Measurements from ENCODE around the gene IMPACT.

IMPACT gene

GRCh38 chr18:24456549-24456948, 30.1 kb downstream of the IMPACT start:
- H3K4me3 ChIP-seq (ENCODE audit: low read length) = no peak overlapping the region
- H3K79me2 ChIP-seq (ENCODE audit: control insufficient read depth, low read length) = no peaks in the 10 kb centered on the region
- H3F3A ChIP-seq (ENCODE audit: control insufficient read depth, insufficient read depth) = no peaks in the 10 kb centered on the region
- no peaks in the 10 kb centered on the region for H3K4me1 ChIP-seq (ENCODE audit: control insufficient read depth, low read length)
- H3K4me2 ChIP-seq (ENCODE audit: low read length) = no peak overlapping the region
- no peaks in the 10 kb centered on the region for H3K9me2 ChIP-seq (replicated peaks; ENCODE audit: control insufficient read depth, low read length)
- no peaks in the 10 kb centered on the region for H3K9me3 ChIP-seq (ENCODE audit: control insufficient read depth, insufficient read depth, low read length)
- no peak for TF ChIP-seq EZH2phosphoT487 (IDR thresholded peaks at IDR 0.05; ENCODE audit: borderline replicate concordance, low read length)
- TF ChIP-seq CTCF (IDR thresholded peaks at IDR 0.05; ENCODE audit: low read depth, low read length, poor library complexity, severe bottlenecking) = no peak
- H4K20me1 ChIP-seq (ENCODE audit: control insufficient read depth, insufficient read depth, low read depth, low read length) = no peaks in the 10 kb centered on the region
- H3K27ac ChIP-seq (ENCODE audit: low read depth, low read length) = no peak overlapping the region
- no peaks in the 10 kb centered on the region for H3K36me3 ChIP-seq (ENCODE audit: control insufficient read depth, low read length)
- H3K27me3 ChIP-seq (ENCODE audit: control insufficient read depth, low read length) = no peaks in the 10 kb centered on the region

GRCh38 chr18:24459772-24460171, 33.3 kb downstream of the IMPACT start:
- H3K36me3 ChIP-seq (ENCODE audit: control insufficient read depth, low read length) = no peaks in the 10 kb centered on the region
- H3K9me3 ChIP-seq (ENCODE audit: control insufficient read depth, insufficient read depth, low read length) = no peaks in the 10 kb centered on the region
- H3K4me1 ChIP-seq (ENCODE audit: control insufficient read depth, low read length) = no peaks in the 10 kb centered on the region
- H3K79me2 ChIP-seq (ENCODE audit: control insufficient read depth, low read length) = no peaks in the 10 kb centered on the region
- H3K4me3 ChIP-seq (ENCODE audit: low read length) = no peak overlapping the region
- TF ChIP-seq EZH2phosphoT487 (IDR thresholded peaks at IDR 0.05; ENCODE audit: borderline replicate concordance, low read length) (no peak), CTCF (IDR thresholded peaks at IDR 0.05; ENCODE audit: low read depth, low read length, poor library complexity, severe bottlenecking) (no peak)
- no peaks in the 10 kb centered on the region for H3K27me3 ChIP-seq (ENCODE audit: control insufficient read depth, low read length)
- no peaks in the 10 kb centered on the region for H3F3A ChIP-seq (ENCODE audit: control insufficient read depth, insufficient read depth)
- no peaks in the 10 kb centered on the region for H4K20me1 ChIP-seq (ENCODE audit: control insufficient read depth, insufficient read depth, low read depth, low read length)
- no peak overlapping the region for H3K4me2 ChIP-seq (ENCODE audit: low read length)
- no peak overlapping the region for H3K27ac ChIP-seq (ENCODE audit: low read depth, low read length)
- H3K9me2 ChIP-seq (replicated peaks; ENCODE audit: control insufficient read depth, low read length) = no peaks in the 10 kb centered on the region

- H3K4me3 ChIP-seq (ENCODE audit: low read length) = no peak within 1 kb of the TSS
- H3K36me3 ChIP-seq (ENCODE audit: control insufficient read depth, low read length) = no peaks in the 10 kb centered on the region
- H3K4me2 ChIP-seq (ENCODE audit: low read length) = no peak within 1 kb of the TSS
- H3K27ac ChIP-seq (ENCODE audit: low read depth, low read length) = no peak within 1 kb of the TSS
- H3K4me1 ChIP-seq (ENCODE audit: control insufficient read depth, low read length) = no peaks in the 10 kb centered on the region
- no peaks in the 10 kb centered on the region for H3K9me3 ChIP-seq (ENCODE audit: control insufficient read depth, insufficient read depth, low read length)
- no peaks in the 10 kb centered on the region for H3F3A ChIP-seq (ENCODE audit: control insufficient read depth, insufficient read depth)
- no peaks in the 10 kb centered on the region for H3K79me2 ChIP-seq (ENCODE audit: control insufficient read depth, low read length)
- H3K27me3 ChIP-seq (ENCODE audit: control insufficient read depth, low read length) = no peaks in the 10 kb centered on the region
- H3K9me2 ChIP-seq (replicated peaks; ENCODE audit: control insufficient read depth, low read length) = no peaks in the 10 kb centered on the region
- TF ChIP-seq CTCF (IDR thresholded peaks at IDR 0.05; ENCODE audit: low read depth, low read length, poor library complexity, severe bottlenecking) (no peak), EZH2phosphoT487 (IDR thresholded peaks at IDR 0.05; ENCODE audit: borderline replicate concordance, low read length) (no peak)
- no peaks in the 10 kb centered on the region for H4K20me1 ChIP-seq (ENCODE audit: control insufficient read depth, insufficient read depth, low read depth, low read length)
These were observed 33.9 kb downstream of the IMPACT start, which contains the start of gene HRH4 for GRCh38 chr18:24460388-24460787. Gene HRH4 (plus strand): TSS chr18:24460637. CDS start chr18:24460729, 92 bp downstream.

Data from DOHH2 (cell line).